ENCODE data around the gene UFSP2.

- TF ChIP-seq CTCF (conservative IDR thresholded peaks at IDR 0.05 in 1 of 2, IDR thresholded peaks at IDR 0.05 in 1 of 2; ENCODE audit: low read depth in 1 of 2, low read length in 2 of 2) (no peak), EZH2 (IDR thresholded peaks at IDR 0.05; ENCODE audit: low read length, missing control alignments) (no peak)
Observed at GRCh38 chr4:185416955-185417354, 8.8 kb downstream of the UFSP2 start.
